Stimulated activated CD4-positive, alpha-beta T cell treated with anti-CD3 and anti-CD28 coated beads, Interleukin-2, amount 100 ng/mL, for 4 hours (primary cell): ENCODE measurements around the gene STH.

ENCODE experiments used
- DNase-seq: peaks from one replicate; pipeline ENCODE4 v3.0.0-alpha.2; 2020; ENCODE audit warnings: low read depth

The STH gene

GRCh38 chr17:45968732-45969131, 30.3 kb upstream of the STH start:
- no peak for DNase-seq

- DNase-seq: no peak
These were observed 29.3 kb upstream of the STH start for GRCh38 chr17:45969726-45970125.

DNA sequence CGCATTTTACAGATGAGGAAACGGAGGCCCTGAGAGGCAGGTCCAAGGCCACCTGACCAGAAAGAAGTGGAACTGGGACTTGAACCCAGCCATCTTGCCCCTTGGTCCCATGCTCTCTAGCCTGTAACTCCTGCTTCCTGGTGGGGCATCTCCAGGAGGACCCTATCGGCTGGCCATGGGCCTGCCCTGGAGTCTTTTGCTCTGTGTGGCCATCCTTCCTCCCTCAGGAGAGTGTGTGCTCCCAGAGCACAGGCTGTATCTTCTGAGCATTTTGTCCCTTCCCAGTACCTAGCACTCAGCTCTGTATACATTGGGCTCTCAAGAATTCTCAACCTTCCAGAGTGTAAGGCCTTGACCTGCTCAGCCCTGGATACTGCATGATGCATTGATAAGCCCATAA, 28.4 kb upstream of the STH start:
- DNase-seq: no peak

DNA sequence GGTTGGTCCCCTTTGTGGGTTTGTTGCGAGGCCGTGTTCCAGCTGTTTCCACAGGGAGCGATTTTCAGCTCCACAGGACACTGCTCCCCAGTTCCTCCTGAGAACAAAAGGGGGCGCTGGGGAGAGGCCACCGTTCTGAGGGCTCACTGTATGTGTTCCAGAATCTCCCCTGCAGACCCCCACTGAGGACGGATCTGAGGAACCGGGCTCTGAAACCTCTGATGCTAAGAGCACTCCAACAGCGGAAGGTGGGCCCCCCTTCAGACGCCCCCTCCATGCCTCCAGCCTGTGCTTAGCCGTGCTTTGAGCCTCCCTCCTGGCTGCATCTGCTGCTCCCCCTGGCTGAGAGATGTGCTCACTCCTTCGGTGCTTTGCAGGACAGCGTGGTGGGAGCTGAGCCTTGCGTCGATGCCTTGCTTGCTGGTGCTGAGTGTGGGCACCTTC, 27.3 kb upstream of the STH start:
- no peak for DNase-seq

DNA sequence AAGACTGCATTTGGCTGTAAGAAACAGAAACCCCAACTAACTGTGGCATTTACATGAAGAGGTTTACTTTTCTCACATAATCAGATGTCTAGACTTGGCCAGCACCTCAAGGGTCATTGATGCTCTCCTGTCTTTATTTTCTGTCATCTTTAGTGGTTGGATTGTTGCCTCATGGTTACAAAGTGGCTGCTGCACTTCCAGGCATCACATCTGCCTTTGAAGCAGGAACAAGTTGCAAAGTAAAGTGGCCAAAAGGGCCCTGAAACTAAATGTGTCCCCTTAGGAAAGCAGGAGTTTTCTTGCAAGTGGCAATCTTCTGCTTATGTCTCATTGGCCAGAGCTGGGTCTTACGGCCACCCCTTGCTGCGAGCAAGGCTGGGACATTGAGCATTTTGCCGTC, 26.5 kb upstream of the STH start:
- no peak for DNase-seq

DNA sequence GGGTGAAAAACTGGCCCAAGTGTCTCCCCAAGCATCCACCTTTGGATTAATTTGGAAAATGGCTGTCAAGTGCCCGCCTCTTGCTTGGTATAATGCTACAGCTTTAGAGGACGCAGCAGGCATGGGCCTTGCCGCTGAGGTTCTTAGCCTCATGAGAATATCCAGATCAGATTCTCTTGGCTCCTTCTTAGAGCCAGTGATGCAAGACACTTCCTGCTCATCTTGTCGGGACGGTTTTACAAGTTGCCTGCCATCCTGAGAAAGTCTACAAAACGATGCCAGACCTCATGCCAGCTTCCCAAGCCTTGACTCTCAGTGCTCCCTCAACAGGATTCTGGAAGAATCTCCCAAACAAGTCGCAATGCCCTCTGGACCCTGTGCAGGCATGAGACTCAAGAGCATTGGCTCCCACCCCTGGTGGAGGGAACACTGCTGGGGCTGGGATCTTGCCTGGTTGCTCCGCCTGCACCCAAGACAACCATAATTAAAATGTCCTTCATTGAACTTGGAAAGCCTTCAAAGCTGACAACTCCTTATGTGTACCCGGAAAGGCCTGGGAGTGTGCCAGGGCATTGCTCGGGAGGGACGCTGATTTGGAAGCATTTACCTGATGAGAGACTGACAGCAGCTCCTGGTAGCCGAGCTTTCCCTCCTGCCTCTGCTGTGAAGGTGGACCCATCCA, 25.8 kb upstream of the STH start:
- DNase-seq: no peak

GRCh38 chr17:45973946-45974859, 24.8 kb upstream of the STH start:
- no peak for DNase-seq

DNA sequence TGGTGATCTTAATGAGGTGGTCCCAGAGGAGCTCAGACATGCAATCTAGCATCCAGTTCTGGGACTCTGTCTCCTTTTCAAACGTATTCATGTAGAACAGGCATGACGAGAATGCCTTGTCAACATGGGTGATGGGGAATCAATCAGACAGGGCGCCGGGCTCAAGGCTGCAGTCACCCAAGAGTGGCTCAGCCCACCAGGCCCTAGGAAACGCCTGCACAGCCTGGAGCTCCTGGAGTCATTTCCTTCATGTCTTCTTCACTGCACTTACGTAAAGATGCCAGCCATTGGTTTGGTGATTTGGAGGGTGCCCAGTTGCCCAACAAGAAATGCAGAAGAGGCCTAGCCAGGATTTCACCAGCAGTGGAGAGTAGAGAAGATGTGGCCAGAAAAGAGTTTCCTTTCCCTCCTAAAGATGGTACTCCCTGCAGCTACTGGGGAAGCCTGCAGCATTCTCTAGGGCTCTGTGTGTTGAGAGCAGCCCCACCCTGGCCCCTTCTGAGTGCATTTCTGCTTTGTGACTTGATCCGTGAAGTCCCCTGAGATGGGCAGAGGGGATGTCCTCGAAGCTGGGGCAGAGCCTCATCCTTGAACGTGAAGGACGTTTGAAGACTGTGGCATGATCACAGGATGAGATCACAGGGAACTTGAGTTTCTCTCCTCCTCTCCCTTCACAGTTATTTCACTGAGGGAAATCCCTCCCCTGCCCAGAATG, 24.0 kb upstream of the STH start:
- DNase-seq: no peak

- no peak for DNase-seq
These were observed 23.3 kb upstream of the STH start for GRCh38 chr17:45975640-45976295.

GRCh38 chr17:45976391-45976754, 22.7 kb upstream of the STH start:
- no peak for DNase-seq

GRCh38 chr17:45976755-45977505, 22.1 kb upstream of the STH start:
- no peak for DNase-seq

GRCh38 chr17:45977506-45977824, 21.6 kb upstream of the STH start:
- no peak for DNase-seq

- DNase-seq: no peak
These were observed 20.9 kb upstream of the STH start for GRCh38 chr17:45977976-45978626.

DNA sequence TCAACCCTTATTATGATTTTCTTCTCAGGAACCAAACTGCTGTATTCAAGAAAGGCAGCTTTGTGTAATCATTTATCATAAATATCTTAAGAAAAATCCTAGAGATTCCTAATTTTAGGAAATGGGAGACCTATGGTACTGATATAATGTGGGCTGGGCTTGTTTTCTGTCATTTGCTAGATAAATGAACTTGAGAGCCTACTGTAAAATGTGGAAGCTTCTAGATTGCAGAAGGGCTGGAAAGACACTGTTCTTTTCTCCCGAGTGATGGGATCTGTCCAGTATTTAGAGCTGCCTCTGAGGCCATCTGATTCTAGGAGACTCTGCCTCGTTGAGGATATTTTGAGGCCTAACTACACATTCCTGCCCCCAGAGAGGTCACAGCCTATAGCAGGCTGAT, 19.9 kb upstream of the STH start:
- DNase-seq: no peak

DNA sequence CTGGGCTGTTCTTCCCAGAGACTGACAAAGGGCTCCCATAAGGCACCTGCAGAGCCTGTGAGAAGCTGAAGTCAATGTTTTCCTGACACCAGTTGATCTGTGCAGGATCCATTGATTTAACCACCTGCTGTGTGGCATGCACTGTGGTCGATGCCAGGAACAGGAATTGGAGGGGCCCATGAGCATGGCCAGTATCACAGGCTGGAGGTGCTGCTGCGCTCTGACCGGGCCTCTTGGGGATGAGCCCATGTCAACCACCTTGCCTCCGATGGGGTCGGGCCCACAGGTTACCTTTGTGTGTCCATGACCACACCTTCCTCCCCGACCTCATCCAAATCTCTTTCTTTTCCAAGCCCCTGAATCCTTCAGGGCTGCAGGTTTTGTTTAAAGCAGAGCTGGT, 18.2 kb upstream of the STH start:
- DNase-seq: no peak

- DNase-seq: no peak
These were observed 17.7 kb upstream of the STH start for GRCh38 chr17:45981306-45981705.

- no peak for DNase-seq
These were observed 16.0 kb upstream of the STH start for GRCh38 chr17:45982791-45983613.

GRCh38 chr17:45983614-45984310, 15.3 kb upstream of the STH start:
- DNase-seq: no peak

GRCh38 chr17:45984368-45984767, 14.7 kb upstream of the STH start:
- DNase-seq: no peak

- DNase-seq: no peak
These were observed 13.6 kb upstream of the STH start for GRCh38 chr17:45985447-45985846.
